GM19023 (cell line): Measurements from ENCODE around the gene VMP1.

Experiments used
- ATAC-seq: cut with Tn5 transposase; IDR thresholded peaks from one replicate; pipeline ENCODE4 v1.9.1; 2021; ENCODE audit warnings: mild to moderate bottlenecking, moderate library complexity; ENCODE audit not compliant: unreplicated experiment

Gene VMP1

GRCh38 chr17:59707149-59707970 is at the start of gene VMP1, which contains the start of gene PTRH2:
Gene VMP1, plus strand, starts transcription at chr17:59707654. Its CDS starts 23,793 bp downstream, at chr17:59731447.
Gene PTRH2, minus strand, starts transcription at chr17:59707430. Its CDS starts 9,452 bp downstream, at chr17:59697978.
- peak; percentile 97 for ATAC-seq

- ATAC-seq, result no peak
Observed at GRCh38 chr17:59666235-59666634, 41.2 kb upstream of the VMP1 start.

- no peak for ATAC-seq
Observed at GRCh38 chr17:59668816-59669215, 38.6 kb upstream of the VMP1 start.

- no peak for ATAC-seq
Observed at GRCh38 chr17:59669411-59669810, 38.0 kb upstream of the VMP1 start.

GRCh38 chr17:59669944-59670343 is 37.5 kb upstream of the VMP1 start:
- no peak for ATAC-seq

- no peak for ATAC-seq
Observed at GRCh38 chr17:59671386-59671785, 36.1 kb upstream of the VMP1 start.

GRCh38 chr17:59675231-59675630 is 32.2 kb upstream of the VMP1 start:
- no peak for ATAC-seq

GRCh38 chr17:59676716-59677115 is 30.7 kb upstream of the VMP1 start:
- no peak for ATAC-seq

GRCh38 chr17:59678918-59679317 is 28.5 kb upstream of the VMP1 start:
- ATAC-seq, result no peak

GRCh38 chr17:59680314-59680713 is 27.1 kb upstream of the VMP1 start:
- ATAC-seq, result no peak

GRCh38 chr17:59683283-59683682 is 24.2 kb upstream of the VMP1 start:
- no peak for ATAC-seq

- no peak for ATAC-seq
Observed at GRCh38 chr17:59684967-59685366, 22.5 kb upstream of the VMP1 start.

- ATAC-seq, result no peak
Observed at GRCh38 chr17:59688008-59688407, 19.4 kb upstream of the VMP1 start.

- ATAC-seq, result no peak
Observed at GRCh38 chr17:59688496-59688895, 19.0 kb upstream of the VMP1 start.

GRCh38 chr17:59693582-59693981 is 13.9 kb upstream of the VMP1 start:
- no peak for ATAC-seq

GRCh38 chr17:59694344-59694743 is 13.1 kb upstream of the VMP1 start:
- ATAC-seq, result no peak

GRCh38 chr17:59695945-59696681 is 11.3 kb upstream of the VMP1 start:
- ATAC-seq, result no peak

- no peak for ATAC-seq
Observed at GRCh38 chr17:59696682-59697277, 10.7 kb upstream of the VMP1 start.

- no peak for ATAC-seq
Observed at GRCh38 chr17:59698143-59698542, 9.3 kb upstream of the VMP1 start.

- ATAC-seq, result no peak
Observed at GRCh38 chr17:59699218-59699617, 8.2 kb upstream of the VMP1 start.

- no peak for ATAC-seq
Observed at GRCh38 chr17:59699786-59700185, 7.7 kb upstream of the VMP1 start.

- ATAC-seq, result no peak
Observed at GRCh38 chr17:59702304-59702703, 5.2 kb upstream of the VMP1 start.
